SK-N-SH (cell line): ENCODE data around the gene UBA5. TPM values are rescaled to one million over a fixed set of nuclear protein-coding genes. Genes with fewer than 3 reads are reported as not detected.
A peak's percentile ranks its signal among the peaks of the same experiment; 100 is the strongest.

ENCODE experiments used
- CTCF ChIA-PET: fragments of 300-600, 350-600 bp; formaldehyde crosslinking; extraction: SDS; loops from one replicate; lab custom pipeline; 2021; lab: Yijun Ruan, JAX
- POLR2A ChIA-PET: fragments of 350-600 bp; sonication (Branson Sonifier 250); formaldehyde crosslinking; extraction: SDS; loops from one replicate; lab custom pipeline; 2020; ENCODE audit warnings: antibody characterized with exemption, inconsistent platforms; lab: Yijun Ruan, JAX
- DNase-seq: peaks from one replicate; pipeline ENCODE4 v3.0.0; 2012
- H2AFZ ChIP-seq: fragments of 200-600 bp; sonication (generic); 2 replicates; pipeline ENCODE4 v1.8.1; 2016; ENCODE audit warnings: antibody characterized with exemption, mild to moderate bottlenecking, low read depth
- H3F3A ChIP-seq: fragments of 200-600 bp; sonication (generic); replicated peaks from 2 replicates; pipeline ENCODE3; 2016; ENCODE audit warnings: antibody characterized with exemption, mild to moderate bottlenecking; ENCODE audit not compliant: insufficient read depth
- H3K27ac ChIP-seq, 2 experiments: fragments of 200-500 bp in 1 of 2; fragments of 200-600 bp in 1 of 2; sonication (Bioruptor generic) in 1 of 2; sonication (generic), shearing (Covaris generic) in 1 of 2; 2 replicates each; pipeline versions ENCODE4 v1.5.1 to v1.6.1; 2014 to 2016; ENCODE audit warnings: low read depth in 2 of 2, inconsistent platforms in 1 of 2, low read length in 1 of 2, mild to moderate bottlenecking in 1 of 2, mixed read lengths in 1 of 2
- H3K27me3 ChIP-seq: fragments of 200-600 bp; sonication (generic), shearing (Covaris generic); 2 replicates; pipeline ENCODE4 v1.6.1; 2016; ENCODE audit warnings: mixed run types; ENCODE audit not compliant: insufficient read depth
- H3K36me3 ChIP-seq, 2 experiments: fragments of 200-500 bp in 1 of 2; fragments of 200-600 bp in 1 of 2; sonication (Bioruptor generic) in 1 of 2; sonication (generic) in 1 of 2; replicated peaks in 1 of 2; 2 replicates each; pipeline versions ENCODE3 to v1.5.1; 2014 to 2016; ENCODE audit warnings: low read length in 1 of 2, mild to moderate bottlenecking in 1 of 2; ENCODE audit not compliant: insufficient read depth in 2 of 2, control insufficient read depth in 1 of 2
- H3K4me1 ChIP-seq, 2 experiments: fragments of 200-500 bp in 1 of 2; fragments of 200-600 bp in 1 of 2; sonication (Bioruptor generic) in 1 of 2; sonication (generic), shearing (Covaris generic) in 1 of 2; 2 replicates each; pipeline versions ENCODE4 v1.5.1 to v1.6.1; 2014 to 2016; ENCODE audit warnings: low read depth in 1 of 2, low read length in 1 of 2, mixed run types in 1 of 2; ENCODE audit not compliant: insufficient read depth in 2 of 2, control insufficient read depth in 1 of 2
- H3K4me2 ChIP-seq: fragments of 200-600 bp; sonication (generic), shearing (Covaris generic); 2 replicates; pipeline ENCODE4 v1.6.1; 2017; ENCODE audit warnings: mixed run types
- H3K4me3 ChIP-seq, 2 experiments: fragments of 200-500 bp in 1 of 2; fragments of 200-600 bp in 1 of 2; sonication (Bioruptor generic) in 1 of 2; sonication (generic), shearing (Covaris generic) in 1 of 2; 2 replicates each; pipeline versions ENCODE4 v1.5.1 to v1.8.1; 2014 to 2016; ENCODE audit warnings: low read depth in 2 of 2, inconsistent platforms in 1 of 2, low read length in 1 of 2, mild to moderate bottlenecking in 1 of 2, mixed read lengths in 1 of 2, moderate library complexity in 1 of 2
- H3K79me2 ChIP-seq: fragments of 200-600 bp; sonication (generic); 2 replicates; pipeline ENCODE4 v1.8.1; 2017; ENCODE audit warnings: mild to moderate bottlenecking; ENCODE audit not compliant: insufficient read depth
- H3K9ac ChIP-seq: fragments of 200-600 bp; sonication (generic); 2 replicates; pipeline ENCODE4 v1.6.1; 2017; ENCODE audit warnings: mixed run types
- H3K9me2 ChIP-seq: fragments of 200-600 bp; sonication (generic); 2 replicates; pipeline ENCODE4 v1.6.1; 2017; ENCODE audit warnings: mixed run types
- H3K9me3 ChIP-seq: fragments of 200-600 bp; sonication (generic); 2 replicates; pipeline ENCODE4 v1.6.1; 2017; ENCODE audit warnings: mixed run types, mild to moderate bottlenecking, moderate library complexity
- H4K20me1 ChIP-seq: fragments of 200-600 bp; sonication (generic); 2 replicates; pipeline ENCODE4 v1.6.1; 2017; ENCODE audit warnings: mild to moderate bottlenecking, mixed run types; ENCODE audit not compliant: insufficient read depth
- CHD2 ChIP-seq: fragments of 150-350 bp; IDR thresholded peaks from 2 replicates; pipeline ENCODE4 v1.6.1; 2018; ENCODE audit warnings: low read length; ENCODE audit not compliant: partially characterized antibody
- ELF1 ChIP-seq: IDR thresholded peaks from 2 replicates; pipeline ENCODE4 v1.4.0; 2012
- EZH2phosphoT487 ChIP-seq: fragments of 200-600 bp; sonication (generic); IDR thresholded peaks from 2 replicates; pipeline ENCODE4 v1.6.1; 2017; ENCODE audit warnings: low read depth, mixed run types, mild to moderate bottlenecking, antibody characterized with exemption, moderate library complexity, borderline replicate concordance
- FOXJ3 ChIP-seq: sonication (generic); formaldehyde crosslinking; IDR thresholded peaks from 2 replicates; pipeline ENCODE4 v1.5.1; 2020; ENCODE audit warnings: mild to moderate bottlenecking, missing genetic modification reagents
- FOXM1 ChIP-seq: IDR thresholded peaks from 2 replicates; pipeline ENCODE4 v1.4.0; 2012; ENCODE audit warnings: low read depth, mild to moderate bottlenecking
- GABPA ChIP-seq: IDR thresholded peaks from 2 replicates; pipeline ENCODE4 v1.4.0; 2012; ENCODE audit warnings: low read depth, mild to moderate bottlenecking
- MAX ChIP-seq: IDR thresholded peaks from 2 replicates; pipeline ENCODE4 v1.4.0; 2012; ENCODE audit warnings: low read depth
- MEF2A ChIP-seq: IDR thresholded peaks from 2 replicates; pipeline ENCODE4 v1.4.0; 2012; ENCODE audit warnings: low read depth, borderline replicate concordance
- MXI1 ChIP-seq: IDR thresholded peaks from 2 replicates; pipeline ENCODE4 v1.6.1; 2012; ENCODE audit warnings: mild to moderate bottlenecking, low read depth, low read length, improper control_type of control experiment
- POLR2AphosphoS5 ChIP-seq: IDR thresholded peaks from 2 replicates; pipeline ENCODE4 v1.6.1; 2012; ENCODE audit warnings: low read depth, low read length
- RAD21 ChIP-seq: IDR thresholded peaks from 2 replicates; pipeline ENCODE4 v1.6.1; 2012; ENCODE audit warnings: mild to moderate bottlenecking, low read length
- RFX5 ChIP-seq: IDR thresholded peaks from 2 replicates; pipeline ENCODE4 v1.6.1; 2012; ENCODE audit warnings: mild to moderate bottlenecking, improper control_type of control experiment, low read length
- RXRA ChIP-seq: IDR thresholded peaks from 2 replicates; pipeline ENCODE4 v1.4.0; 2012; ENCODE audit warnings: low read depth, mild to moderate bottlenecking, borderline replicate concordance
- SIN3A ChIP-seq: IDR thresholded peaks from 2 replicates; pipeline ENCODE4 v1.6.1; 2012; ENCODE audit warnings: low read depth, mild to moderate bottlenecking, low read length, moderate library complexity, borderline replicate concordance
- TAF1 ChIP-seq: IDR thresholded peaks from 2 replicates; pipeline ENCODE4 v1.6.1; 2012; ENCODE audit warnings: low read depth, mild to moderate bottlenecking, low read length, moderate library complexity, borderline replicate concordance
- TEAD4 ChIP-seq: IDR thresholded peaks from 2 replicates; pipeline ENCODE4 v1.4.0; 2012; ENCODE audit warnings: mild to moderate bottlenecking, borderline replicate concordance; ENCODE audit not compliant: insufficient read depth
- USF1 ChIP-seq: IDR thresholded peaks from 2 replicates; pipeline ENCODE4 v1.4.0; 2012; ENCODE audit warnings: low read depth, borderline replicate concordance
- WGBS: methylation state at CpG from one replicate; pipeline ENCODE4 v1.1.6; 2017; ENCODE audit warnings: low lambda C conversion rate; 5-methylcytosine and 5-hydroxymethylcytosine counted together
- polyA plus RNA-seq, 3 experiments: library from polyadenylated mRNA; depleted of rRNA; stranded (reverse); fragments of >200 nt; gene quantifications; 2 replicates each; pipeline ENCODE4 v1.2.3, GENCODE V29; 2012
- TF ChIP-seq, protein P1 (sequence below): fragments of 150-350 bp; IDR thresholded peaks from 2 replicates; pipeline ENCODE4 v1.6.1; 2016; ENCODE audit warnings: mild to moderate bottlenecking, low read depth, low read length

Gene UBA5
- polyA plus RNA-seq, 1 of the 3 experiments (the other 2 are of a cell fraction) = 38.3 TPM

DNA sequence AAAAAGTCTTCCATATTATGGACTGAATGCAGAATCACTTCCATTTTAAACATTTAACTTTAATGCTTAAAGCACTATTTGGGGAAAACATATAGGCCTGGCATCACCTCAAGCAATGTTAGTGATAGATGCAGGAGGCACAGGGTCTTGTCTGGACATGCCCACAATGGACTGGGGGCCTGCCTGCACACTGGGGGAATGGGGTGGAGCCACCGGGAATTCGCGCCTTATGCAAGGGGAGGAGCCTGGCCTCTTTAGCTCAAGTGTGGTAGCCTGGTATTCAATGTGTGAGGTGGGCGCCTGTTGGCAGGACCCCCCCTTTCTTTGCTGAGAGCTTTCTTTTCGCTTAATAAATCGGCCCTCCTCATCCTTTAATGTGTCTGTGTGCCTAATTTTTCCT, 33.2 kb upstream of the UBA5 start:
- peaks cover 0 to 32% of the 10 kb centered on the region in 2 experiments; a peak in 3 of 4 replicates for H3K4me1 ChIP-seq
- peaks cover 24% of the 10 kb centered on the region for H3F3A ChIP-seq
- H3K79me2 ChIP-seq = no peaks in the 10 kb centered on the region
- H3K9me3 ChIP-seq = no peaks in the 10 kb centered on the region
- no peaks in the 10 kb centered on the region for H4K20me1 ChIP-seq
- TF ChIP-seq CHD2 = no peak
- TF ChIP-seq, all 33 proteins: peak for 0
- Histone ChIP-seq H3K4me3 (no peak overlapping the region), H3K9ac (no peak overlapping the region), H3K4me2 (no peak overlapping the region), H2AFZ (no peak overlapping the region), H3K27me3 (no peaks in the 10 kb centered on the region), H3K36me3 (peaks cover 10 to 27% of the 10 kb centered on the region in 2 experiments), H3K9me2 (no peaks in the 10 kb centered on the region), H3K27ac (no peak overlapping the region; a peak in 1 of 4 replicates)
- DNase-seq = no peak
- WGBS = 97% methylated on average over 3 of the region's 6 CpGs
- ChIA-PET POLR2A (no interaction called here), CTCF (interaction anchor here (1.1 to 1.2 kb wide), 2 partner anchors 13 to 91 kb away, joined by 4 to 8 read pairs; no protein-coding TSS in a partner anchor)

GRCh38 chr3:132628157-132628556, 32.0 kb upstream of the UBA5 start:
- CTCF ChIA-PET = no interaction called here
- no peaks in the 10 kb centered on the region for H3K79me2 ChIP-seq
- H3K9me3 ChIP-seq = no peaks in the 10 kb centered on the region
- DNase-seq = no peak
- POLR2A ChIA-PET = no interaction called here
- TF ChIP-seq CHD2 = no peak
- TF ChIP-seq SIN3A = no peak
- TF ChIP-seq FOXM1 = no peak
- no peak for TF ChIP-seq USF1
- no peak for TF ChIP-seq GABPA
- TF ChIP-seq, protein P1, sequence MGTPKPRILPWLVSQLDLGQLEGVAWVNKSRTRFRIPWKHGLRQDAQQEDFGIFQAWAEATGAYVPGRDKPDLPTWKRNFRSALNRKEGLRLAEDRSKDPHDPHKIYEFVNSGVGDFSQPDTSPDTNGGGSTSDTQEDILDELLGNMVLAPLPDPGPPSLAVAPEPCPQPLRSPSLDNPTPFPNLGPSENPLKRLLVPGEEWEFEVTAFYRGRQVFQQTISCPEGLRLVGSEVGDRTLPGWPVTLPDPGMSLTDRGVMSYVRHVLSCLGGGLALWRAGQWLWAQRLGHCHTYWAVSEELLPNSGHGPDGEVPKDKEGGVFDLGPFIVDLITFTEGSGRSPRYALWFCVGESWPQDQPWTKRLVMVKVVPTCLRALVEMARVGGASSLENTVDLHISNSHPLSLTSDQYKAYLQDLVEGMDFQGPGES = no peak
- no peaks in the 10 kb centered on the region for H3K9me2 ChIP-seq
- H3K9ac ChIP-seq = no peak overlapping the region
- no peak overlapping the region for H3K4me3 ChIP-seq
- H3K27ac ChIP-seq = peak overlapping the region in 1 of 2 experiments; percentile 99; a peak in 1 of 4 replicates
- H3F3A ChIP-seq = peaks cover 19% of the 10 kb centered on the region
- H3K36me3 ChIP-seq = peaks cover 10 to 27% of the 10 kb centered on the region in 2 experiments
- no peak overlapping the region for H2AFZ ChIP-seq
- H4K20me1 ChIP-seq = no peaks in the 10 kb centered on the region
- 86% methylated on average over 2 of the region's 2 CpGs for WGBS
- H3K4me1 ChIP-seq = peaks cover 0 to 21% of the 10 kb centered on the region in 2 experiments; a peak in 3 of 4 replicates
- no peaks in the 10 kb centered on the region for H3K27me3 ChIP-seq
- no peak overlapping the region for H3K4me2 ChIP-seq

DNA sequence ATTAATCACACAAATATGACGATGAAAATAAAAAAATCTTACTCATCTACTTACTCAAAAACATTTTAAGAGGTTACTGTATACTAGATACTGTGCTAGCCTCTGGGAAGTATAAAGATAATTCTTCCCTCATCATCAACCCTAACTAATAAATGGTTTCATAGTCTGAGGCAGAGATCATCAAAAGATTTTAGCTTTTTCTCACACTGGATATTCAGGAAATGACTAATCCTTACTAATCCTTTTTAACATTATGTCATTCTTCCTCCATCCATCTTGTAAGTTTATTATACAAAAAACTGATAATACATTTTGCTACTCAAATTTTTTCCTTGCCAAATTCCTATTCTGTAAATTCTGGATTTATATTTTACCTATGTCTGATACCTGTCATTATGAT, 30.2 kb upstream of the UBA5 start:
- ChIA-PET CTCF (no interaction called here), POLR2A (no interaction called here)
- DNase-seq = no peak
- Histone ChIP-seq H3K27ac (peak overlapping the region; percentile 22 to 99; a peak in 3 of 4 replicates), H3F3A (peaks cover 19% of the 10 kb centered on the region), H3K4me3 (no peak overlapping the region), H4K20me1 (no peaks in the 10 kb centered on the region), H3K27me3 (no peaks in the 10 kb centered on the region), H2AFZ (peak overlapping the region; percentile 73), H3K9ac (peak overlapping the region; percentile 72), H3K4me1 (peaks cover 0 to 17% of the 10 kb centered on the region in 2 experiments; a peak in 3 of 4 replicates), H3K36me3 (peaks cover 5 to 27% of the 10 kb centered on the region in 2 experiments), H3K79me2 (no peaks in the 10 kb centered on the region), H3K4me2 (peak overlapping the region; percentile 43; the same call in 1 of the 2 replicates), H3K9me3 (no peaks in the 10 kb centered on the region), H3K9me2 (no peaks in the 10 kb centered on the region)
- WGBS = 17% methylated on average over 1 of the region's 1 CpG
- no peak for TF ChIP-seq TAF1
- TF ChIP-seq, protein P1 = no peak
- no peak for TF ChIP-seq MXI1
- no peak for TF ChIP-seq FOXJ3 (CRISPR knock-in tag)
- TF ChIP-seq POLR2AphosphoS5 = no peak
- no peak for TF ChIP-seq SIN3A
- TF ChIP-seq GABPA = no peak
- TF ChIP-seq EZH2phosphoT487 = no peak
- 0 out of 2 replicates have a peak, but pooled peaks have one; percentile 21 for TF ChIP-seq TEAD4
- no peak for TF ChIP-seq RFX5
- TF ChIP-seq MAX = no peak
- TF ChIP-seq ELF1 = no peak
- TF ChIP-seq RXRA = no peak
- no peak for TF ChIP-seq RAD21
- no peak for TF ChIP-seq MEF2A
